DND-41 (cell line): ENCODE measurements around the gene SAFB2.

Experiments
- ATAC-seq: fragments of 200-7000 bp; cut with Tn5 transposase; 3 replicates; pipeline ENCODE4 v1.9.1; 2021; ENCODE audit warnings: low read depth; ENCODE audit not compliant: insufficient read depth
- DNase-seq: peaks from one replicate; pipeline ENCODE4 v3.0.0-alpha.2; 2020
- H2AFZ ChIP-seq: 2 replicates; pipeline ENCODE4 v1.6.0; 2012; ENCODE audit warnings: low read depth, low read length
- H3K27ac ChIP-seq: 2 replicates; pipeline ENCODE4 v1.5.1; 2012; ENCODE audit warnings: low read length, inconsistent platforms
- H3K27me3 ChIP-seq: fragments of 200-600 bp; sonication (generic); 2 replicates; pipeline ENCODE4 v1.6.0; 2012; ENCODE audit warnings: low read length, mild to moderate bottlenecking, inconsistent platforms; ENCODE audit not compliant: insufficient read depth, poor library complexity
- H3K36me3 ChIP-seq: 2 replicates; pipeline ENCODE4 v1.5.1; 2012; ENCODE audit warnings: low read length, inconsistent platforms; ENCODE audit not compliant: insufficient read depth
- H3K4me1 ChIP-seq: 2 replicates; pipeline ENCODE4 v1.5.1; 2012; ENCODE audit warnings: mild to moderate bottlenecking, low read length; ENCODE audit not compliant: insufficient read depth
- H3K4me2 ChIP-seq: 2 replicates; pipeline ENCODE4 v1.6.0; 2012; ENCODE audit warnings: mild to moderate bottlenecking, moderate library complexity, low read length, inconsistent platforms; ENCODE audit not compliant: insufficient read depth
- H3K4me3 ChIP-seq, 2 experiments: fragments of 200-600 bp in 1 of 2; shearing (Covaris generic) in 1 of 2; 2 replicates each; pipeline ENCODE4 v1.5.1; 2012 to 2016; ENCODE audit warnings: inconsistent platforms in 2 of 2, low read length in 2 of 2, mild to moderate bottlenecking in 2 of 2, low read depth in 1 of 2, moderate library complexity in 1 of 2
- H3K79me2 ChIP-seq: 2 replicates; pipeline ENCODE4 v1.6.0; 2012; ENCODE audit warnings: low read length, inconsistent platforms; ENCODE audit not compliant: insufficient read depth
- H3K9ac ChIP-seq: 2 replicates; pipeline ENCODE4 v1.6.0; 2012; ENCODE audit warnings: low read depth, mild to moderate bottlenecking, inconsistent platforms, low read length, moderate library complexity
- H3K9me3 ChIP-seq: 2 replicates; pipeline ENCODE4 v1.5.1; 2012; ENCODE audit warnings: low read length, moderate library complexity, mild to moderate bottlenecking, inconsistent platforms; ENCODE audit not compliant: insufficient read depth, severe bottlenecking
- H4K20me1 ChIP-seq: 2 replicates; pipeline ENCODE4 v1.6.0; 2012; ENCODE audit warnings: low read length; ENCODE audit not compliant: insufficient read depth
- EZH2 ChIP-seq: IDR thresholded peaks from 3 replicates; pipeline ENCODE4 v1.6.1; 2012; ENCODE audit warnings: borderline replicate concordance, low read depth, mild to moderate bottlenecking, moderate library complexity, low read length, inconsistent platforms; ENCODE audit not compliant: severe bottlenecking
- TF ChIP-seq, protein P1 (sequence below): IDR thresholded peaks from 2 replicates; pipeline ENCODE4 v1.5.1; 2012; ENCODE audit warnings: borderline replicate concordance, low read length, moderate library complexity, mild to moderate bottlenecking; ENCODE audit not compliant: poor library complexity, severe bottlenecking; ENCODE audit errors: extremely low read depth

SAFB2 gene

DNA sequence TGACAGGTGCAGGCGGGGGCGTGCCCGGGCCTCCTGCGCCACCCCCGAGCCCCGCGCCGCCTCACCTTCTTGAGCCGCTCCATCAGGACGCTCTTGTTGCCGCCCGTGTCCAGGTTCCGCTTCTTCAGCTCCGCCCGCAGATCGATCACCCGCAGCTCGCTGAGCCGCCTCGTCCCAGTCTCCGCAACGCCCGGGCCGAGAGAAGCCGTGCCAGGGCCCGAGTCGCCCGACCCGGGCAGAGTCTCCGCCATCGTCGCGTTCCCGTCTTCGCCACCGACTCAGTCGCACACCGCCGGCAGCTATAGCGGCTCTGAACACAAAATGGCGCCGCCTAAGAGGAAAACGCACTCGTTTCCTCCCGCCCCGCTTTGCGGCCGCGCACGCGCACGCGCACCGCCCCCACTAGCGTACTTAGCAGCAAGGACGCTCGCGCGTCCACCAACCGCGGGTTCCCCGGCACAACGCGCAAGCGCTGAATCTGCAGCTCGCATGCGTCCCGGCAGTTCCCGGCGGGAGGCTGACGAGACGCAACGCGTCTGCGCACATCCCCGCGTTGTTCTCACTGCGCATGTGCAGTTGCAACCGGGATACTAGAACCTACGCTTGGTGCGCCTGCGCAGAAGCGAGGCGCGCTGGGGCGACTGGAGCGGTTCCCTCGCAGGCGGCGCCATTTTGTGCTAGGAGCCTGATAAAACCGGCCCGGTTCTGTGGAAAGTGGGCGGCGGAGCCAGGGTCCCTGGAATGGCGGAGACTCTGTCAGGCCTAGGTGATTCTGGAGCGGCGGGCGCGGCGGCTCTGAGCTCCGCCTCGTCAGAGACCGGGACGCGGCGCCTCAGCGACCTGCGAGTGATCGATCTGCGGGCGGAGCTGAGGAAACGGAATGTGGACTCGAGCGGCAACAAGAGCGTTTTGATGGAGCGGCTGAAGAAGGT is at the start of gene SAFB2, which contains the start of gene SAFB:
Gene SAFB2 (minus strand): TSS at position 312 of the 932 bp plus-strand sequence. CDS start 61 bp downstream, at position 251.
Gene SAFB (plus strand): TSS at position 619 of the 932 bp plus-strand sequence. CDS start 123 bp downstream, at position 742.
- H2AFZ ChIP-seq, result peak within 1 kb of the TSS; percentile 87
- peak within 1 kb of the TSS; percentile 92 for H3K9ac ChIP-seq
- peaks cover 76% of the 10 kb centered on the region for H3K36me3 ChIP-seq
- H4K20me1 ChIP-seq, result peaks cover 65% of the 10 kb centered on the region
- H3K27me3 ChIP-seq, result no peaks in the 10 kb centered on the region
- H3K79me2 ChIP-seq, result peaks cover 97% of the 10 kb centered on the region
- H3K4me3 ChIP-seq, result peak within 1 kb of the TSS; percentile 83 to 95
- ATAC-seq (peak; percentile 89), DNase-seq (peak; percentile 100)
- H3K9me3 ChIP-seq, result no peaks in the 10 kb centered on the region
- peak within 1 kb of the TSS; percentile 96 for H3K4me2 ChIP-seq
- peak within 1 kb of the TSS; percentile 93 for H3K27ac ChIP-seq
- no peak for TF ChIP-seq EZH2
- TF ChIP-seq, protein P1, sequence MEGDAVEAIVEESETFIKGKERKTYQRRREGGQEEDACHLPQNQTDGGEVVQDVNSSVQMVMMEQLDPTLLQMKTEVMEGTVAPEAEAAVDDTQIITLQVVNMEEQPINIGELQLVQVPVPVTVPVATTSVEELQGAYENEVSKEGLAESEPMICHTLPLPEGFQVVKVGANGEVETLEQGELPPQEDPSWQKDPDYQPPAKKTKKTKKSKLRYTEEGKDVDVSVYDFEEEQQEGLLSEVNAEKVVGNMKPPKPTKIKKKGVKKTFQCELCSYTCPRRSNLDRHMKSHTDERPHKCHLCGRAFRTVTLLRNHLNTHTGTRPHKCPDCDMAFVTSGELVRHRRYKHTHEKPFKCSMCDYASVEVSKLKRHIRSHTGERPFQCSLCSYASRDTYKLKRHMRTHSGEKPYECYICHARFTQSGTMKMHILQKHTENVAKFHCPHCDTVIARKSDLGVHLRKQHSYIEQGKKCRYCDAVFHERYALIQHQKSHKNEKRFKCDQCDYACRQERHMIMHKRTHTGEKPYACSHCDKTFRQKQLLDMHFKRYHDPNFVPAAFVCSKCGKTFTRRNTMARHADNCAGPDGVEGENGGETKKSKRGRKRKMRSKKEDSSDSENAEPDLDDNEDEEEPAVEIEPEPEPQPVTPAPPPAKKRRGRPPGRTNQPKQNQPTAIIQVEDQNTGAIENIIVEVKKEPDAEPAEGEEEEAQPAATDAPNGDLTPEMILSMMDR, result peak; percentile 0
- peaks cover 72% of the 10 kb centered on the region for H3K4me1 ChIP-seq

DNA sequence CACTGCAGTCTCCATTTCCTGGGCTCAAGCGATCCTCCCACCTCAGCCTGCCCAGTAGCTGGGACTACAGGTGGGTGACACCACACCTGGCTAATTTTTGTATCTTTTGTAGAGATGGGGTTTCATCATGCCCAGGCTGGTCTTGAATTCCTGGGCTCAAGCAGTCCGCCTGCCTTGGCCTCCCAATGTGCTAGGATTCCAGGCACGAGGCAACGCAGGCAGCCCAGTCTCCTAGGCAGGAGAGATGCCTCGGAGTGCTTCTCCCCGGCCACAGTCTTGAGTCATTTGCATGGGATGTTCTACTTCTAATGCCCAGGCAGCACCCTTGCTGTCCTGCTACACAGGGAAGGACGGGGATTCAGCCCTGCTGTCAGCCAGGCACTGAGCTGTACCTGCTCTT is 49.0 kb upstream of the SAFB2 start:
- no peak overlapping the region for H3K4me3 ChIP-seq
- no peaks in the 10 kb centered on the region for H3K27me3 ChIP-seq
- no peaks in the 10 kb centered on the region for H3K4me1 ChIP-seq
- H3K4me2 ChIP-seq, result no peak overlapping the region
- H3K9ac ChIP-seq, result no peak overlapping the region
- TF ChIP-seq, protein P1, result no peak
- TF ChIP-seq EZH2, result no peak
- H3K27ac ChIP-seq, result no peak overlapping the region
- H2AFZ ChIP-seq, result no peak overlapping the region
- no peaks in the 10 kb centered on the region for H3K79me2 ChIP-seq
- no peak for ATAC-seq
- H4K20me1 ChIP-seq, result peaks cover 14% of the 10 kb centered on the region
- no peak for DNase-seq
- no peaks in the 10 kb centered on the region for H3K9me3 ChIP-seq
- peaks cover 50% of the 10 kb centered on the region for H3K36me3 ChIP-seq

DNA sequence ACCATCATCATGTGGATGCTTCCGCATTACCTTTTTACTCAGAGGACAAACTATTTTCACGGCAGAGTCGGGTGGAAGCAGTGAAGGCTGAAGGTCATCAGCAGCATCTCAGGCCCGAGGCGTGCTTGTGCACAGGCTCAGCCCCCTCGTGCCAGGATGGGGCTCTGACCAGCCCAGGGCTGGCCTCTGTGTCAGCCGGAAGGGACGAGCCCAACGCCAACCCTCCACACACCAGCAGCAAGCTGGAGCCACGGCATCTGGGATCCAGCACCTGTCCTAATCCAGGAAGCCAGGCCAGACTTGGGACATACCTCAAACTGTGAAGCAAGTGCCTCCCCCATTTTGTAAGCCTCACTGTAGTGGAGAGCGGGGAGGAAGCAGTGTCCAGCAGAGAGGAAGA is 46.6 kb upstream of the SAFB2 start:
- Histone ChIP-seq H3K27ac (no peak overlapping the region), H4K20me1 (peaks cover 13% of the 10 kb centered on the region), H3K4me2 (no peak overlapping the region), H2AFZ (no peak overlapping the region), H3K9ac (no peak overlapping the region), H3K27me3 (no peaks in the 10 kb centered on the region), H3K9me3 (no peaks in the 10 kb centered on the region), H3K36me3 (peaks cover 74% of the 10 kb centered on the region), H3K4me3 (no peak overlapping the region), H3K4me1 (no peaks in the 10 kb centered on the region), H3K79me2 (no peaks in the 10 kb centered on the region)
- DNase-seq, result no peak
- TF ChIP-seq, protein P1, result no peak
- ATAC-seq, result no peak
